ENCODE data around the gene TRIM47. TPM values are rescaled to one million over a fixed set of nuclear protein-coding genes. Genes with fewer than 3 reads are reported as not detected.

Gene TRIM47
- total RNA-seq, 1 experiment from 2014 or later = 2.5 TPM

GRCh38 chr17:75825149-75825552 is 53.2 kb downstream of the TRIM47 start:
- H3K4me3 Mint-ChIP-seq (ENCODE audit: unreplicated experiment) = no peak overlapping the region
- no peak overlapping the region for H3K27ac Mint-ChIP-seq (ENCODE audit: unreplicated experiment)
- Histone ChIP-seq H3K9me3 (no peaks in the 10 kb centered on the region), H3K4me3 (ENCODE audit: low read depth, low read length) (no peak overlapping the region), H3K36me3 (ENCODE audit: control insufficient read depth, insufficient read depth, low read length) (peaks cover 1% of the 10 kb centered on the region; the same call in 1 of the 2 replicates), H3K27me3 (replicated peaks; ENCODE audit: control insufficient read depth, insufficient read depth, low read length) (no peaks in the 10 kb centered on the region), H3K4me1 (no peaks in the 10 kb centered on the region; the same call in 1 of the 2 replicates)
- no TSS peak for BruUV-seq (replicated peaks)
- intact Hi-C loops (cut with micrococcal nuclease; ENCODE audit: unreplicated experiment) = loop anchor here (5.0 kb wide), 1 partner anchor 38 kb away; no protein-coding TSS in a partner anchor
- POLR2A ChIA-PET = no interaction called here
- CTCF ChIA-PET = interaction anchor here (0.6 to 1.0 kb wide), 2 partner anchors 10 to 15 kb away, joined by 4 read pairs; no protein-coding TSS in a partner anchor
- H3K4me1 Mint-ChIP-seq (ENCODE audit: low read depth, unreplicated experiment) = no peaks in the 10 kb centered on the region
- peaks cover 11% of the 10 kb centered on the region for H3K36me3 Mint-ChIP-seq (ENCODE audit: insufficient read depth, unreplicated experiment)
- H3K27me3 Mint-ChIP-seq (ENCODE audit: insufficient read depth, unreplicated experiment) = no peaks in the 10 kb centered on the region
- no peaks in the 10 kb centered on the region for H3K9me3 Mint-ChIP-seq (ENCODE audit: unreplicated experiment)
- no peak for DNase-seq
- TF ChIP-seq, protein P1, sequence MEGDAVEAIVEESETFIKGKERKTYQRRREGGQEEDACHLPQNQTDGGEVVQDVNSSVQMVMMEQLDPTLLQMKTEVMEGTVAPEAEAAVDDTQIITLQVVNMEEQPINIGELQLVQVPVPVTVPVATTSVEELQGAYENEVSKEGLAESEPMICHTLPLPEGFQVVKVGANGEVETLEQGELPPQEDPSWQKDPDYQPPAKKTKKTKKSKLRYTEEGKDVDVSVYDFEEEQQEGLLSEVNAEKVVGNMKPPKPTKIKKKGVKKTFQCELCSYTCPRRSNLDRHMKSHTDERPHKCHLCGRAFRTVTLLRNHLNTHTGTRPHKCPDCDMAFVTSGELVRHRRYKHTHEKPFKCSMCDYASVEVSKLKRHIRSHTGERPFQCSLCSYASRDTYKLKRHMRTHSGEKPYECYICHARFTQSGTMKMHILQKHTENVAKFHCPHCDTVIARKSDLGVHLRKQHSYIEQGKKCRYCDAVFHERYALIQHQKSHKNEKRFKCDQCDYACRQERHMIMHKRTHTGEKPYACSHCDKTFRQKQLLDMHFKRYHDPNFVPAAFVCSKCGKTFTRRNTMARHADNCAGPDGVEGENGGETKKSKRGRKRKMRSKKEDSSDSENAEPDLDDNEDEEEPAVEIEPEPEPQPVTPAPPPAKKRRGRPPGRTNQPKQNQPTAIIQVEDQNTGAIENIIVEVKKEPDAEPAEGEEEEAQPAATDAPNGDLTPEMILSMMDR (IDR thresholded peaks at IDR 0.05; ENCODE audit: insufficient read depth in 1 of 2, low read depth in 1 of 2, low read length in 1 of 2, severe bottlenecking in 1 of 2, unreplicated experiment in 1 of 2) = no peak

DNA sequence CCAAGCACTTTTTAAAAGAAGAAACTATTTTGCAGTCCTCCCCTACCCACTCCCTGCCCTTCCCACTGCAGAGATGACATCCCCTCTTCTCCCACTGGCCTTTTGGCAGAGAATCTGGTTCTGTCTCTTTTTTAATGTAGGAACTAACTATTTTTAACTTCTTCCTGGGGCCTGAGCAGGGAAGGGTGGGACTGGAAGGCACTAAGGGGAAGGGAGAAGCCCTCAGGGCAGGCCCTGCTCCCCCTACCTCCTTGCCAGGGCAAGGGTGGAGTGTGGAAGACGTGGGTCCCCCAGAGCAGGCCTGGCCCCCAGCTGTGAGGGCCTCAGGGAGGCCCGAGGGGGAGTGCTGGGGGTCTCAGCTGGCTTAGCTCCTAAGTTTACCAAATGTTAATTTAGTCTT is 53.7 kb downstream of the TRIM47 start:
- H3K4me1 Mint-ChIP-seq (ENCODE audit: low read depth, unreplicated experiment) = no peaks in the 10 kb centered on the region
- no TSS peak for BruUV-seq (replicated peaks)
- intact Hi-C loops (cut with micrococcal nuclease; ENCODE audit: unreplicated experiment) = loop anchor here (5.0 kb wide), 1 partner anchor 37 kb away; no protein-coding TSS in a partner anchor
- no peak overlapping the region for H3K27ac Mint-ChIP-seq (ENCODE audit: unreplicated experiment)
- Histone ChIP-seq H3K36me3 (ENCODE audit: control insufficient read depth, insufficient read depth, low read length) (peaks cover 1% of the 10 kb centered on the region; the same call in 1 of the 2 replicates), H3K4me1 (no peaks in the 10 kb centered on the region; the same call in 1 of the 2 replicates), H3K9me3 (no peaks in the 10 kb centered on the region), H3K4me3 (ENCODE audit: low read depth, low read length) (no peak overlapping the region), H3K27me3 (replicated peaks; ENCODE audit: control insufficient read depth, insufficient read depth, low read length) (no peaks in the 10 kb centered on the region)
- H3K27me3 Mint-ChIP-seq (ENCODE audit: insufficient read depth, unreplicated experiment) = no peaks in the 10 kb centered on the region
- no peak overlapping the region for H3K4me3 Mint-ChIP-seq (ENCODE audit: unreplicated experiment)
- ChIA-PET POLR2A (no interaction called here), CTCF (interaction anchor here (1.0 kb wide), 1 partner anchor 9 kb away, joined by 4 read pairs; no protein-coding TSS in a partner anchor)
- no peaks in the 10 kb centered on the region for H3K9me3 Mint-ChIP-seq (ENCODE audit: unreplicated experiment)
- no peak for DNase-seq
- peaks cover 11% of the 10 kb centered on the region for H3K36me3 Mint-ChIP-seq (ENCODE audit: insufficient read depth, unreplicated experiment)
- TF ChIP-seq, protein P1 (IDR thresholded peaks at IDR 0.05; ENCODE audit: insufficient read depth in 1 of 2, low read depth in 1 of 2, low read length in 1 of 2, severe bottlenecking in 1 of 2, unreplicated experiment in 1 of 2) = no peak

Other genes with a start within 250 kb of the TRIM47 start
- 0.20 TPM in 1 of 2 replicates, not detected in the other for gene SMIM5, start 245.1 kb downstream of the TRIM47 start, total RNA-seq (2022)
- gene RECQL5, start 211.4 kb downstream of the TRIM47 start, total RNA-seq (2022) = 67.0 and 67.7 TPM in 2 replicates
- 119 and 126 TPM in 2 replicates for gene SAP30BP, start 211.2 kb downstream of the TRIM47 start, total RNA-seq (2022)
- gene ITGB4, start 157.1 kb downstream of the TRIM47 start, total RNA-seq (2022) = 50.8 and 55.4 TPM in 2 replicates
- 41.1 and 45.0 TPM in 2 replicates for gene GALK1, start 113.4 kb downstream of the TRIM47 start, total RNA-seq (2022)
- 31.2 and 33.3 TPM in 2 replicates for gene UNK, start 93.8 kb downstream of the TRIM47 start, total RNA-seq (2022)
- 5.5 and 9.0 TPM in 2 replicates for gene UNC13D, start 34.2 kb downstream of the TRIM47 start, total RNA-seq (2022)
- gene WBP2, start 23.2 kb downstream of the TRIM47 start, total RNA-seq (2022) = 66.6 and 72.3 TPM in 2 replicates
- gene TRIM65, start 18.4 kb upstream of the TRIM47 start, total RNA-seq (2022) = 23.1 and 25.2 TPM in 2 replicates
- 157 and 163 TPM in 2 replicates for gene MRPL38, start 26.3 kb upstream of the TRIM47 start, total RNA-seq (2022)
- gene FBF1, start 62.5 kb upstream of the TRIM47 start, total RNA-seq (2022) = 13.9 and 14.1 TPM in 2 replicates
- gene ACOX1, start 100.6 kb upstream of the TRIM47 start, total RNA-seq (2022) = 43.7 and 48.3 TPM in 2 replicates
- gene TEN1, start 100.7 kb upstream of the TRIM47 start, total RNA-seq (2022) = 19.1 and 20.3 TPM in 2 replicates
- gene CDK3, start 122.3 kb upstream of the TRIM47 start, total RNA-seq (2022) = 5.2 and 6.8 TPM in 2 replicates
- 0.16 and 0.46 TPM in 2 replicates for gene EVPL, start 148.7 kb upstream of the TRIM47 start, total RNA-seq (2022)
- 105 and 113 TPM in 2 replicates for gene SRP68, start 193.9 kb upstream of the TRIM47 start, total RNA-seq (2022)
- 0.50 and 0.79 TPM in 2 replicates for gene GALR2, start 196.2 kb upstream of the TRIM47 start, total RNA-seq (2022)
- 0.34 TPM in 1 of 2 replicates, not detected in the other for gene ZACN, start 200.6 kb upstream of the TRIM47 start, total RNA-seq (2022)
- 205 TPM in 2 replicates for gene EXOC7, start 225.2 kb upstream of the TRIM47 start, total RNA-seq (2022)